HepG2 (cell line): ENCODE data around the gene INAFM1.

ENCODE experiments used
- FOXM1 ChIP-seq: sonication (generic); formaldehyde crosslinking; IDR thresholded peaks from 2 replicates; pipeline ENCODE4 v1.5.0; 2020; ENCODE audit warnings: missing genetic modification reagents
- NONO ChIP-seq, 2 experiments: fragments of 450-650 bp in 1 of 2; sonication (generic) in 1 of 2; formaldehyde crosslinking in 1 of 2; IDR thresholded peaks in 1 of 2; conservative IDR thresholded peaks in 1 of 2; 2 replicates each; pipeline versions ENCODE4 v1.6.1 to v1.8.0; 2017 to 2022; ENCODE audit warnings: mild to moderate bottlenecking in 1 of 2, missing genetic modification reagents in 1 of 2, moderate library complexity in 1 of 2
- POLR2A ChIP-seq, 2 experiments: IDR thresholded peaks; 2 replicates each; pipeline ENCODE4 v1.6.1; 2011; ENCODE audit warnings: low read depth in 2 of 2, low read length in 2 of 2, mild to moderate bottlenecking in 1 of 2, moderate library complexity in 1 of 2; ENCODE audit not compliant: insufficient read depth in 1 of 2
- RBAK ChIP-seq: sonication (generic); formaldehyde crosslinking; IDR thresholded peaks from 2 replicates; pipeline ENCODE4 v1.5.1; 2020; ENCODE audit warnings: mild to moderate bottlenecking, missing genetic modification reagents
- REST ChIP-seq, 2 experiments: IDR thresholded peaks; 2 replicates each; pipeline ENCODE4 v1.6.1; 2011 to 2012; ENCODE audit warnings: low read length in 2 of 2, borderline replicate concordance in 1 of 2, low read depth in 1 of 2, mild to moderate bottlenecking in 1 of 2, moderate library complexity in 1 of 2
- ZNF318 ChIP-seq: sonication (generic); formaldehyde crosslinking; IDR thresholded peaks from 2 replicates; pipeline ENCODE4 v1.4.0; 2020; ENCODE audit warnings: mild to moderate bottlenecking, missing genetic modification reagents
- ZSCAN22 ChIP-seq: sonication (generic); formaldehyde crosslinking; IDR thresholded peaks from 2 replicates; pipeline ENCODE4 v1.4.0; 2020; ENCODE audit warnings: mild to moderate bottlenecking, missing genetic modification reagents
- TF ChIP-seq, protein P1 (sequence below): IDR thresholded peaks from 2 replicates; pipeline ENCODE4 v1.6.1; 2016; ENCODE audit warnings: missing biosample characterization, missing genetic modification reagents, low read depth

DNA sequence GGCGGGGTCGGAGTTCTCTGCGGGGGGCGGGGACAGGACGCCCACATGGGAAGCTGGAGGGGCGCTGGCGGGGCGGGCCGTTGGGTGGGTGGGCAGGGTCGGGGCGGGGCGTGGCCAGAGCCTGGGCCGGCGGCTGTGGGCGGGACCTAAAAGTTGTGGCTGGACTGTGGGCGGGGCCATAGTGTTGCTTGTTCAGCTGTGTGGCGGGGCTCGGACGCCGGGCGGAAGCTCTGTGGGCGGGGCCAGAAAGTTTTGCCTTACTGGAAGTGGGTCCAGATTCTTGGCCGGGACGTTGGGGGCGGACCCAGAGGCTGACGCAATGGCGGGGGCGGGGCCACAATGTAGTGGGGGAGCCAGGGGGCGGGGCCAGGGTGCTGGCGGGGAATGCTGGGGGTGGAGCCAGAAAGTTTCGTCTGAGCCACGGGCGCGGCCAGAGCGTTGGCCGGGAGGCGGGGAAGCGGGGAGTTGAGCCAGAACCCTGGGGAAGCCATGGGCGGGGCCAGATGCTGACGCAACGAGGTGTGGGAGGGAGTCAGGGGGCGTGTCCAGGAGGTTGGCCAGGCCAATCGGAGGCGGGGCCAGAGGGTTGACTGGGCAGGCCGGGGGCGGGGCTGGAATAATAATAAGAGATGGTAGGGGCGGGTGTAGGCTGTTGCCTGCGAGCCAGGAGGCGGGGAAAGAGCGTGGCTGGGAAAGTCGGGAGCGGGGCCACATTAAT, 17.8 kb upstream of the INAFM1 start:
- TF ChIP-seq RBAK (no peak), NONO (IDR thresholded peaks at IDR 0.05) (no peak), NONO (CRISPR knock-in tag; conservative IDR thresholded peaks at IDR 0.05) (no peak), ZSCAN22 (CRISPR knock-in tag) (no peak), POLR2A (IDR thresholded peaks at IDR 0.05; ENCODE audit: insufficient read depth in 1 of 2, low read depth in 2 of 2, low read length in 2 of 2) (no peak), REST (IDR thresholded peaks at IDR 0.05; ENCODE audit: borderline replicate concordance in 1 of 2, low read depth in 1 of 2, low read length in 2 of 2) (no peak), ZNF318 (CRISPR knock-in tag) (no peak), FOXM1 (no peak)
- TF ChIP-seq, protein P1, sequence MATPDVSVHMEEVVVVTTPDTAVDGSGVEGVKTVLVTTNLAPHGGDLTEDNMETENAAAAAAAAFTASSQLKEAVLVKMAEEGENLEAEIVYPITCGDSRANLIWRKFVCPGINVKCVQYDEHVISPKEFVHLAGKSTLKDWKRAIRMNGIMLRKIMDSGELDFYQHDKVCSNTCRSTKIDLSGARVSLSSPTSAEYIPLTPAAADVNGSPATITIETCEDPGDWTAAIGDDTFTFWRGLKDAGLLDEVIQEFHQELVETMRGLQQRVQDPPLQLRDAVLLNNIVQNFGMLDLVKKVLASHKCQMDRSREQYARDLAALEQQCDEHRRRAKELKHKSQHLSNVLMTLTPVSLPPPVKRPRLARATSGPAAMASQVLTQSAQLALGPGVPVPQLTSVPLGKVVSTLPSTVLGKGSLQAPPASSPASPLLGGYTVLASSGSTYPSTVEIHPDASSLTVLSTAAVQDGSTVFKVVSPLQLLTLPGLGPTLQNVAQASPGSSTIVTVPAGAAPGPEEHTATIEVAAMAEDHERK (CRISPR knock-in tag): no peak
